Measurements from ENCODE around the gene SPOP.

SPOP gene

DNA sequence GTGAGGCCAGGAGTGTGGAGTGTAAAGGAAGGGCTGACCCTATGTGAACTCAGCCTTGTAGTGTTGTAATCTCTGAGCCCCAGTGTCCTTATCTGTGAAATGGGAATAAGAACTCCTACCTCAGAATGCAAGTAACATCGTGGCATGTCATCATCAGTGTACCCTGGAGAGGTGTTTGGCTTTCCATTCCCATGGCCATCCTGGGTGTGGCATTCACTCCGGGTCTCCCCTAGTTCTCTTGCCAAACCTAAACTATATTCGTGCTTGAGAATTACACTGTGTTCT is 100.3 kb downstream of the SPOP start:
- no peak for DNase-seq (ENCODE audit: extremely low read depth, low read depth)
- TF ChIP-seq, protein P1, sequence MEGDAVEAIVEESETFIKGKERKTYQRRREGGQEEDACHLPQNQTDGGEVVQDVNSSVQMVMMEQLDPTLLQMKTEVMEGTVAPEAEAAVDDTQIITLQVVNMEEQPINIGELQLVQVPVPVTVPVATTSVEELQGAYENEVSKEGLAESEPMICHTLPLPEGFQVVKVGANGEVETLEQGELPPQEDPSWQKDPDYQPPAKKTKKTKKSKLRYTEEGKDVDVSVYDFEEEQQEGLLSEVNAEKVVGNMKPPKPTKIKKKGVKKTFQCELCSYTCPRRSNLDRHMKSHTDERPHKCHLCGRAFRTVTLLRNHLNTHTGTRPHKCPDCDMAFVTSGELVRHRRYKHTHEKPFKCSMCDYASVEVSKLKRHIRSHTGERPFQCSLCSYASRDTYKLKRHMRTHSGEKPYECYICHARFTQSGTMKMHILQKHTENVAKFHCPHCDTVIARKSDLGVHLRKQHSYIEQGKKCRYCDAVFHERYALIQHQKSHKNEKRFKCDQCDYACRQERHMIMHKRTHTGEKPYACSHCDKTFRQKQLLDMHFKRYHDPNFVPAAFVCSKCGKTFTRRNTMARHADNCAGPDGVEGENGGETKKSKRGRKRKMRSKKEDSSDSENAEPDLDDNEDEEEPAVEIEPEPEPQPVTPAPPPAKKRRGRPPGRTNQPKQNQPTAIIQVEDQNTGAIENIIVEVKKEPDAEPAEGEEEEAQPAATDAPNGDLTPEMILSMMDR (IDR thresholded peaks at IDR 0.05; ENCODE audit: low read depth, low read length, missing control alignments), result no peak
- no peak overlapping the region for H3K4me3 ChIP-seq (replicated peaks; ENCODE audit: low read depth, low read length)

DNA sequence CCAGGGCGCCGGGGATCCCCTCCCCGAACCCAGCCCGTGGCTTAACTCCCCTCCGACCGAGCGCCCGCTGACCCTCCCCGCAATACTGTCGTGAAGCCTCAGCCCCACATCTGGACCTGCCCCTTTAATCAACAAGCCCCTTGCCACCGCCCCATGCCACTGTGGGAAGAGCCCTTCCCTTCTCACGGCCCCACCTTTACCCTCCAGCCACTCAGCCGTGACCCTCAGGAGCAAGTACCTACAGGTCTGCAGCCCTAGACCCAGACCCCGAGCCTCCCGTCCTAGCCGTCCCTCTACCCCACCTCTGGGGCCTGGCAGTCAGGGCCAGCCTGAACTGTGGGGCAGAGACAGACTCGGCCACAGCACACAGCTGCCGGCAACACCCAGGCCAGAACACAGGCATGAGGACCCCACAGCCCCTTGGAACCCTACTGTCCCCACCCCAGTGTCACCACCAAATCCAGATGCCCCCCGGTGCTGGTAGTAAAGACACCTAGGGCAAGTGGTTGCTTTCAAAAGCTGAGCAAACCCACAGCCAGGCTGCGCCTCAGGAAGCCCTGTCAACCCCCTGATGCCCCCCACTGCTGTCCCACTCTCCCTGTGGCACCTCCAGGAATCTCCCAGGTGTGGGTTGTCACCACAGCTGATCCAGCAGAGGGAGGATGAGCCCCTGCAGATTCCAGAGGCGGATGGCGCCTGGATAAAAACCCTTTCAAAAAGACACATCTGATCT is 100.8 kb downstream of the SPOP start:
- H3K4me3 ChIP-seq (replicated peaks; ENCODE audit: low read depth, low read length), result peak overlapping the region; percentile 41
- no peak for DNase-seq (ENCODE audit: extremely low read depth, low read depth)
- TF ChIP-seq, protein P1 (IDR thresholded peaks at IDR 0.05; ENCODE audit: low read depth, low read length, missing control alignments), result no peak

DNA sequence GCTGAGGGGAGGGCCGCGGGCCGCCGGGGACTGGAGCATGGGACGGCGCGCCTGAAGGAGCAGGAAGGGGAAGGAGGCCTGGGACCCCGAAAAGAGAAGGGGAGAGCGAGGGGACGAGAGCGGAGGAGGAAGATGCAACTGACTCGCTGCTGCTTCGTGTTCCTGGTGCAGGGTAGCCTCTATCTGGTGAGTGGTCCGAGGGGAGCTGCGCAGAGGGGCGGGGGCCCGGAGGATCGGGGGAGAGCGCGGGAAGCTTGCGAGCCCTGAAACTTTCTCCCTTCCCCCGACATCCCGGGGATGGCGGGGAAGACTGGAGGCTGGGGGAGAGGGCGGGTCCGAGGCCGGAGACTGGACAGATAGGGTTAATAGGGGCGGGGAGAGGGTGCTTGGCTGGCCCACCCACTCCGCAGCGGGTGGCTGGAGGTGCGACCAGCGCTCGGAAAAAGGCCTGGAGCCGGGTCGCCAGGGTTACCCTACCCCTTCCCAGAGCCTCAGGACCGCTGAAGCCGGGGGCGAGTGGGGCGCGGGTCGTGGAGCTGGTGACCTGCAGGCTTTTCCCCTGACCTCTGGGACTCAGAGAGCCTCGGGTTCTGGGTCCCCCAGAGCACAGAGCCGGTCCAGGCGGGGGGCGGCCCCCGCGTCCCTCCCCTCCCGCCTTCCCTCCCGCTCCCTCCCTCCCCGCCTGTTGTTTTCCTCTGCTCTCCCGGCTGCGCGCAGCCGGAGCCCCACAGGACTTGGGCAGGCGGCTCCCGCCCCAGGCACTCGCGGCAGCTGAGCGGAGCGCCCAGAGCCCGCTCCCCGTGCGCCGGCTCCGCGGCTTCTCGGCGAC is 101.6 kb downstream of the SPOP start:
- TF ChIP-seq, protein P1 (IDR thresholded peaks at IDR 0.05; ENCODE audit: low read depth, low read length, missing control alignments), result no peak
- peak overlapping the region; percentile 41 for H3K4me3 ChIP-seq (replicated peaks; ENCODE audit: low read depth, low read length)
- no peak for DNase-seq (ENCODE audit: extremely low read depth, low read depth)

DNA sequence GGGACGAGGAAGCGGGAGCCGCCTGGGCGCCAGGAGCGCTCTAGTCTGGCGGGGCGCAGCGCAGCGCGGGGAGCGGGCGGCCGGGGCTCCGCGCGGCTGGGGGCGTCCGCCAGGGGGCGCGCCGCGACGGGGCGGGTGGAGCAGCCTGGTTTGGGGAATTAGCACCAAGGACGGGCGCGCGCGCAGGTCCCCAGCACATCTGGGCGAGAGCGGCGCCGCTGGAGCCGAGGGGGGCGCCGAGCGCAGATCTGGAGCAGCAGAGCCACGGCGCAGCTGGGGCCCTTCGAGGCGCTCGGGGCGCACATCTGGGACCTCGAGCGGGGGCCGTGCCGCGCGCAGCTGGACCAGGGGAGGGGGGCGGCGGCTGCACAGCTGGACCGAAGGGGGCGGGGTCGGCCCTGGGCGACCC is 102.2 kb downstream of the SPOP start, which contains the start of gene NXPH3:
NXPH3 (plus strand) TSS at position 193 of the 409 bp plus-strand sequence. CDS start 349 bp downstream, outside the sequence.
- no peak for DNase-seq (ENCODE audit: extremely low read depth, low read depth)
- H3K4me3 ChIP-seq (replicated peaks; ENCODE audit: low read depth, low read length), result peak within 1 kb of the TSS; percentile 41
- TF ChIP-seq, protein P1 (IDR thresholded peaks at IDR 0.05; ENCODE audit: low read depth, low read length, missing control alignments), result no peak

DNA sequence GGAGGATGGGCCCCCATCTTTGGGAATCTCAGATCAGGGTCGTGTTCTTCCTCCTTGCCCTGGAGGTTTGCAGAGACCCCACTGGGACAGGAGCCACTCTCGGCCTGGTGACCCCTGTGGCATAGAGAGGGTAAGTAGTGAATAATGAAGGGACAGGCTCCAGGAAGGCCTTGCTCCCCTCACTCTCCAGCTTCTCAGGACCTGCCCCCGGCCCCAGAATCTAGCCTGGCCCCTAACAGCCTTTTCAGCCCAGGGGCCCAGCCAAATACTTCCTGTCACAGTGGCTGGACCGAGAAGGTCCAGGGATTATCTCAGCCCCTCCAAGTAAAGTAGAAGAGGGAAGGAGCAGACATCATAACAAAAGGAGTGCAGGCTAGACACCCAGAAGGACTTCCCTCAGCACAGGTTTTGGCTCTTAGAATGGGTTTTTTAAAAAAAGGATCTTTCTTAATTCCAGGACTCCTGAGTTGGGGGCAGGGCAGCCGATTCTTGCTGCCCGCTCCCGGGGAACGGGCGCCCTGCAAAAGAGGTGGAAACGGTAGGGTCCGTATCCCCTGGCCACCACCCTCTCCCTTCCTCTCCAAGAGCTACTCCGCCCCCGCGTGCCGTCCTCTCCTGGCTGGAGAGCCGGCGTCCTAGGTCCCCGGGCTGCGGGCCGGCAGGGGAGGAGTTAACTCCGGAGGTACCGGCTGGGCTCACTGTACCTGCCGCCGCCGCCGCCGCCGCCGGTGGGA is 102.8 kb downstream of the SPOP start:
- H3K4me3 ChIP-seq (replicated peaks; ENCODE audit: low read depth, low read length), result peak overlapping the region; percentile 23; the same call in 1 of the 2 replicates
- TF ChIP-seq, protein P1 (IDR thresholded peaks at IDR 0.05; ENCODE audit: low read depth, low read length, missing control alignments), result no peak
- DNase-seq (ENCODE audit: extremely low read depth, low read depth), result no peak

DNA sequence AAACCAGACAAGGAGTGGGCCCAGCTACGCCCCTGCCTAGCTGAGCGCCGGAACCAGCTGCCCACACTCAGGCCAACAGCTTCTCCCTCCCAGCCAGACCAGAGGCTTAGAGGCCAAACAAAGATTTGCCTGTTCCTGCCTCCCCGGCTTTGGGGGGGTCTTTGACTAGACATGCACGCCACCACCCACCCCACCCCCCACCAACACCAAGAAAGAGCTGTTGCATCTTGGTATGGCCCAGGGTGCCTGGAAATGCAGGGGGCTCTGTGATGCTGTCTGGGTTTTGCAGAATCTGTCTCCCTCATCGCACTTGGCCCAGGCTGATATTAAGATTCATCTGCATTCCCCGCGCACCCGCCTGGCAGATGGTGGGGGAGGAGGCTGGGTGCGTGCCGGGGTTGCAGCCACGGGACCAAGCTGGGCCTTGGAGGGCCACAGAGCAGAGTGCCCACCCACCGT is 103.5 kb downstream of the SPOP start:
- no peak overlapping the region for H3K4me3 ChIP-seq (replicated peaks; ENCODE audit: low read depth, low read length)
- TF ChIP-seq, protein P1 (IDR thresholded peaks at IDR 0.05; ENCODE audit: low read depth, low read length, missing control alignments), result no peak
- no peak for DNase-seq (ENCODE audit: extremely low read depth, low read depth)
